H9 (cell line): ENCODE data around the gene RGS2. TPM values are rescaled to one million over a fixed set of nuclear protein-coding genes. Genes with fewer than 3 reads are reported as not detected.

Experiments used
- DNase-seq: peaks from one replicate; pipeline ENCODE4 v3.0.0-alpha.2; 2017
- H2AFZ ChIP-seq: one replicate; pipeline ENCODE4 v1.6.1; 2013; ENCODE audit warnings: mild to moderate bottlenecking, low read length, control low read depth, moderate library complexity
- H2AK5ac ChIP-seq: 2 replicates; pipeline ENCODE4 v1.6.1; 2013; ENCODE audit warnings: low read length, control low read depth, mixed read lengths; ENCODE audit not compliant: insufficient read length
- H2BK120ac ChIP-seq: one replicate; pipeline ENCODE4 v1.6.1; 2013; ENCODE audit warnings: low read depth, mild to moderate bottlenecking, low read length, control low read depth, inconsistent platforms; ENCODE audit not compliant: poor library complexity, severe bottlenecking
- H2BK12ac ChIP-seq: 2 replicates; pipeline ENCODE4 v1.6.1; 2013; ENCODE audit warnings: low read length, control low read depth, mixed read lengths, low read depth; ENCODE audit not compliant: insufficient read length
- H2BK15ac ChIP-seq: 2 replicates; pipeline ENCODE4 v1.6.1; 2013; ENCODE audit warnings: low read depth, low read length, control low read depth
- H2BK20ac ChIP-seq: one replicate; pipeline ENCODE4 v1.6.1; 2013; ENCODE audit warnings: low read depth, mild to moderate bottlenecking, low read length, control low read depth, inconsistent platforms; ENCODE audit not compliant: poor library complexity, severe bottlenecking
- H2BK5ac ChIP-seq: 2 replicates; pipeline ENCODE4 v1.6.1; 2013; ENCODE audit warnings: low read length, control low read depth, mixed read lengths; ENCODE audit not compliant: insufficient read length
- H3K14ac ChIP-seq: 2 replicates; pipeline ENCODE4 v1.6.1; 2013; ENCODE audit warnings: low read length, control low read depth; ENCODE audit not compliant: insufficient read depth
- H3K18ac ChIP-seq: 2 replicates; pipeline ENCODE4 v1.6.1; 2013; ENCODE audit warnings: low read depth, mild to moderate bottlenecking, mixed read lengths, low read length, control low read depth; ENCODE audit not compliant: insufficient read length
- H3K23ac ChIP-seq: 2 replicates; pipeline ENCODE4 v1.6.1; 2013; ENCODE audit warnings: low read length, control low read depth, mixed read lengths, low read depth; ENCODE audit not compliant: insufficient read length
- H3K23me2 ChIP-seq: 2 replicates; pipeline ENCODE4 v1.6.1; 2013; ENCODE audit warnings: low read depth, mild to moderate bottlenecking, mixed read lengths, low read length, control low read depth; ENCODE audit not compliant: insufficient read length, poor library complexity, severe bottlenecking
- H3K27ac ChIP-seq: 2 replicates; pipeline ENCODE4 v1.5.1; 2013; ENCODE audit warnings: low read length, control low read depth, mixed read lengths, low read depth; ENCODE audit not compliant: insufficient read length
- H3K27me3 ChIP-seq: 2 replicates; pipeline ENCODE4 v1.6.1; 2013; ENCODE audit warnings: low read length, control low read depth, inconsistent platforms; ENCODE audit not compliant: insufficient read depth
- H3K4ac ChIP-seq: 2 replicates; pipeline ENCODE4 v1.6.1; 2013; ENCODE audit warnings: low read depth, mild to moderate bottlenecking, control low read depth, inconsistent platforms, low read length, moderate library complexity
- H3K4me1 ChIP-seq: 2 replicates; pipeline ENCODE4 v1.6.1; 2013; ENCODE audit warnings: low read length, control low read depth, inconsistent platforms; ENCODE audit not compliant: insufficient read depth
- H3K4me2 ChIP-seq: 2 replicates; pipeline ENCODE4 v1.6.1; 2013; ENCODE audit warnings: low read length, control low read depth, mixed read lengths; ENCODE audit not compliant: insufficient read length, insufficient read depth
- H3K56ac ChIP-seq: 2 replicates; pipeline ENCODE4 v1.6.1; 2013; ENCODE audit warnings: low read depth, mild to moderate bottlenecking, mixed read lengths, low read length, control low read depth; ENCODE audit not compliant: insufficient read length
- H3K79me1 ChIP-seq: 2 replicates; pipeline ENCODE4 v1.6.1; 2013; ENCODE audit warnings: low read depth, mild to moderate bottlenecking, moderate library complexity, low read length, control low read depth, inconsistent platforms; ENCODE audit not compliant: insufficient read depth, poor library complexity, severe bottlenecking
- H3K79me2 ChIP-seq: 2 replicates; pipeline ENCODE4 v1.6.1; 2013; ENCODE audit warnings: low read length, control low read depth, inconsistent platforms; ENCODE audit not compliant: insufficient read depth
- H3K9ac ChIP-seq: 2 replicates; pipeline ENCODE4 v1.6.1; 2013; ENCODE audit warnings: low read length, control low read depth, mixed read lengths; ENCODE audit not compliant: insufficient read length; ENCODE audit errors: extremely low read depth
- H3K9me3 ChIP-seq: one replicate; pipeline ENCODE4 v1.6.1; 2013; ENCODE audit warnings: low read depth, low read length, inconsistent platforms; ENCODE audit not compliant: control insufficient read depth
- H3T11ph ChIP-seq: one replicate; pipeline ENCODE4 v1.6.1; 2013; ENCODE audit warnings: mild to moderate bottlenecking, low read length, control low read depth, inconsistent platforms
- H4K20me1 ChIP-seq: one replicate; pipeline ENCODE4 v1.6.1; 2013; ENCODE audit not compliant: control insufficient read depth, insufficient read length, insufficient read depth
- H4K5ac ChIP-seq: 2 replicates; pipeline ENCODE4 v1.6.1; 2013; ENCODE audit warnings: low read depth, mild to moderate bottlenecking, mixed read lengths, low read length, control low read depth; ENCODE audit not compliant: insufficient read length
- H4K8ac ChIP-seq: replicated peaks from 2 replicates; pipeline ENCODE4 v1.6.1; 2013; ENCODE audit warnings: low read length, control low read depth, mixed read lengths, low read depth; ENCODE audit not compliant: insufficient read length
- H4K91ac ChIP-seq: 2 replicates; pipeline ENCODE4 v1.6.1; 2013; ENCODE audit warnings: low read depth, mild to moderate bottlenecking, moderate library complexity, mixed read lengths, low read length, control low read depth; ENCODE audit not compliant: insufficient read length
- H3K27ac Mint-ChIP-seq, 3 experiments: 2 replicates in 2 of 3; 3 replicates in 1 of 3; pipeline ENCODE4 v1.8.0; 2020 to 2021; ENCODE audit warnings: mixed read lengths in 3 of 3, mild to moderate bottlenecking in 1 of 3, moderate library complexity in 1 of 3
- H3K27me3 Mint-ChIP-seq: 2 replicates; pipeline ENCODE4 v1.8.0; 2021; ENCODE audit warnings: low read depth, mild to moderate bottlenecking, moderate library complexity, mixed read lengths
- H3K36me3 Mint-ChIP-seq, 3 experiments: 2 replicates in 2 of 3; 3 replicates in 1 of 3; pipeline ENCODE4 v1.8.0; 2020 to 2021; ENCODE audit warnings: low read depth in 3 of 3, mixed read lengths in 3 of 3; ENCODE audit not compliant: insufficient read depth in 1 of 3
- H3K4me1 Mint-ChIP-seq, 2 experiments: 2 replicates each; pipeline ENCODE4 v1.8.0; 2020; ENCODE audit warnings: mixed read lengths in 2 of 2
- H3K4me3 Mint-ChIP-seq, 2 experiments: 2 replicates in 1 of 2; 3 replicates in 1 of 2; pipeline ENCODE4 v1.8.0; 2020 to 2021; ENCODE audit warnings: mild to moderate bottlenecking in 2 of 2, mixed read lengths in 2 of 2, moderate library complexity in 1 of 2
- H3K9me3 Mint-ChIP-seq, 2 experiments: 2 replicates in 1 of 2; 3 replicates in 1 of 2; pipeline ENCODE4 v1.8.0; 2020; ENCODE audit warnings: mild to moderate bottlenecking in 2 of 2, mixed read lengths in 2 of 2, moderate library complexity in 1 of 2
- WGBS: extraction: QIAGEN DNeasy Blood & Tissue Kit; methylation state at CpG from one replicate; pipeline ENCODE4 v1.1.7; 2013; ENCODE audit warnings: missing lambda C conversion rate, low lambda C conversion rate, mixed read lengths; ENCODE audit not compliant: insufficient read length; ENCODE audit errors: extremely low coverage; 5-methylcytosine and 5-hydroxymethylcytosine counted together
- total RNA-seq: library from RNA; stranded (reverse); gene quantifications from 2 replicates; pipeline ENCODE4 v1.2.1, GENCODE V29; 2021
- TF ChIP-seq, protein P1 (sequence below): fragments of 200-600 bp; sonication (generic); conservative IDR thresholded peaks from 3 replicates; pipeline ENCODE4 v1.8.0; 2021; ENCODE audit warnings: antibody characterized with exemption, mild to moderate bottlenecking

Gene RGS2
- total RNA-seq, 1 experiment from 2014 or later = 13.9 TPM

DNA sequence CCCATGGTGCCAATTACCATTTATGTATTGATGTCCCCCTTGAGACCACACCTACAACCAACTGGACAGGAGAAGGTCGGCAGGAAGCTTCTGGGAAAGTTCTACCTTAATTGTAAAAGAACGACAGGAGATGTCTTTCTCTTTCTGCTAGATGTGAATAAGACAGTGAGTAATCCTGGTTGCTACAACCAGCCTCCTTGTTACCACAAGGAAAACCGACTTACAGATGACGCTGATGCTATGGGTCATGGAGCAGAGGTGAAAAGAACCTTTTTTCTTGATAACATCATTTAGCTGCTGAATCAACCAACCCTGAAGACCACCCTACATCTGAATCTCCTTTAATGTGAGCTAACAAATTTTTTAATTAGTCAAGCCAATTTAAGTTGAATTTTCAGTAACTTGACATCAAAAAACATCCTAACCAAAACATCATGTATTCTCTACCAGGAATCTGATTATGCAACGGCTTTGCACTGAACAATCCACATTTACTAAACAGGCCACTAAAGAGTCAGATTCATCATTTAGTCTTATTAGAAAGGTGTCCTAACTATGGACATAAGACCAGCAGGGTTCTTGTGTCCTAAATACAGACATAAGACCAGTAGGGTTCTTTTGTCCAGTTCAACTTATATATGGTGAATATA lies 23.0 kb downstream of the RGS2 start:
- no peak overlapping the region for H3K56ac ChIP-seq
- no peak overlapping the region for H2BK20ac ChIP-seq
- no peaks in the 10 kb centered on the region for H3K79me1 ChIP-seq
- H3K27ac ChIP-seq = no peak overlapping the region
- H3K27me3 Mint-ChIP-seq = no peaks in the 10 kb centered on the region
- H3K36me3 Mint-ChIP-seq = no peaks in the 10 kb centered on the region; a peak in 2 of 7 replicates
- no peak overlapping the region for H4K91ac ChIP-seq
- H2BK12ac ChIP-seq = no peak overlapping the region
- H4K20me1 ChIP-seq = no peaks in the 10 kb centered on the region
- no peak overlapping the region for H4K8ac ChIP-seq
- no peaks in the 10 kb centered on the region; the same call in 1 of the 2 replicates for H3K4me1 ChIP-seq
- WGBS = no CpG with 5 or more reads among the region's 5 CpGs
- peaks cover 0 to 2% of the 10 kb centered on the region in 2 experiments; a peak in 2 of 5 replicates for H3K9me3 Mint-ChIP-seq
- no peaks in the 10 kb centered on the region for H3K79me2 ChIP-seq
- TF ChIP-seq, protein P1, sequence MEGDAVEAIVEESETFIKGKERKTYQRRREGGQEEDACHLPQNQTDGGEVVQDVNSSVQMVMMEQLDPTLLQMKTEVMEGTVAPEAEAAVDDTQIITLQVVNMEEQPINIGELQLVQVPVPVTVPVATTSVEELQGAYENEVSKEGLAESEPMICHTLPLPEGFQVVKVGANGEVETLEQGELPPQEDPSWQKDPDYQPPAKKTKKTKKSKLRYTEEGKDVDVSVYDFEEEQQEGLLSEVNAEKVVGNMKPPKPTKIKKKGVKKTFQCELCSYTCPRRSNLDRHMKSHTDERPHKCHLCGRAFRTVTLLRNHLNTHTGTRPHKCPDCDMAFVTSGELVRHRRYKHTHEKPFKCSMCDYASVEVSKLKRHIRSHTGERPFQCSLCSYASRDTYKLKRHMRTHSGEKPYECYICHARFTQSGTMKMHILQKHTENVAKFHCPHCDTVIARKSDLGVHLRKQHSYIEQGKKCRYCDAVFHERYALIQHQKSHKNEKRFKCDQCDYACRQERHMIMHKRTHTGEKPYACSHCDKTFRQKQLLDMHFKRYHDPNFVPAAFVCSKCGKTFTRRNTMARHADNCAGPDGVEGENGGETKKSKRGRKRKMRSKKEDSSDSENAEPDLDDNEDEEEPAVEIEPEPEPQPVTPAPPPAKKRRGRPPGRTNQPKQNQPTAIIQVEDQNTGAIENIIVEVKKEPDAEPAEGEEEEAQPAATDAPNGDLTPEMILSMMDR = no peak
- no peak overlapping the region for H3K14ac ChIP-seq
- H3K27me3 ChIP-seq = no peaks in the 10 kb centered on the region
- H3K4me3 Mint-ChIP-seq = no peak overlapping the region
- H4K5ac ChIP-seq = no peak overlapping the region
- no peak overlapping the region for H3K4ac ChIP-seq
- H3K23me2 ChIP-seq = no peaks in the 10 kb centered on the region
- H3K9me3 ChIP-seq = no peaks in the 10 kb centered on the region
- no peak overlapping the region for H2BK120ac ChIP-seq
- H2BK15ac ChIP-seq = no peak overlapping the region
- H3K18ac ChIP-seq = no peak overlapping the region
- no peak overlapping the region for H2AFZ ChIP-seq
- H2AK5ac ChIP-seq = no peak overlapping the region
- no peak overlapping the region for H2BK5ac ChIP-seq
- H3K4me1 Mint-ChIP-seq = peaks cover 12 to 16% of the 10 kb centered on the region in 2 experiments
- no peak for DNase-seq
- no peak overlapping the region for H3K23ac ChIP-seq
- H3K27ac Mint-ChIP-seq = no peak overlapping the region
- no peak overlapping the region for H3T11ph ChIP-seq
- no peak overlapping the region for H3K9ac ChIP-seq
- H3K4me2 ChIP-seq = no peak overlapping the region
